SU-DHL-6 (cell line): ENCODE results near the gene ZNHIT1.

ENCODE experiments used
- H2AFZ ChIP-seq: fragments of 200-600 bp; sonication (generic); 2 replicates; pipeline ENCODE4 v1.6.1; 2014; ENCODE audit warnings: low read depth, mild to moderate bottlenecking, moderate library complexity, mixed read lengths, antibody characterized with exemption, low read length; ENCODE audit not compliant: severe bottlenecking
- H3F3A ChIP-seq: fragments of 200-600 bp; shearing (Covaris generic); 2 replicates; pipeline ENCODE4 v1.6.0; 2016; ENCODE audit warnings: antibody characterized with exemption, mild to moderate bottlenecking; ENCODE audit not compliant: insufficient read depth
- H3K27ac ChIP-seq: fragments of 200-600 bp; sonication (generic); 2 replicates; pipeline ENCODE4 v1.5.1; 2016; ENCODE audit warnings: low read depth, mild to moderate bottlenecking, low read length, moderate library complexity, mixed read lengths
- H3K27me3 ChIP-seq: fragments of 200-600 bp; sonication (generic), shearing (Covaris generic); 2 replicates; pipeline ENCODE4 v1.6.0; 2014; ENCODE audit warnings: mild to moderate bottlenecking, low read length
- H3K36me3 ChIP-seq: fragments of 200-600 bp; sonication (generic); 2 replicates; pipeline ENCODE4 v1.6.1; 2014; ENCODE audit warnings: mild to moderate bottlenecking, low read length, mixed read lengths
- H3K4me2 ChIP-seq: fragments of 300-600, 200-600 bp; shearing (Covaris generic), sonication (generic); 2 replicates; pipeline ENCODE4 v1.6.0; 2014; ENCODE audit warnings: low read length, low read depth, mild to moderate bottlenecking; ENCODE audit not compliant: poor library complexity, severe bottlenecking
- H3K4me3 ChIP-seq: fragments of 200-600 bp; sonication (generic); 2 replicates; pipeline ENCODE4 v1.5.1; 2014; ENCODE audit warnings: antibody characterized with exemption, low read length, mild to moderate bottlenecking, mixed read lengths; ENCODE audit not compliant: insufficient read depth, poor library complexity, severe bottlenecking
- H3K79me2 ChIP-seq: fragments of 200-600 bp; sonication (generic); 2 replicates; pipeline ENCODE4 v1.6.1; 2014; ENCODE audit warnings: mild to moderate bottlenecking, low read length, moderate library complexity; ENCODE audit not compliant: insufficient read depth
- H3K9ac ChIP-seq: fragments of 200-600 bp; sonication (generic); 2 replicates; pipeline ENCODE4 v1.7.0; 2014; ENCODE audit warnings: mild to moderate bottlenecking, low read length
- H3K9me2 ChIP-seq: fragments of 200-600 bp; sonication (generic); replicated peaks from 2 replicates; pipeline ENCODE4 v1.6.1; 2014; ENCODE audit warnings: low read length; ENCODE audit not compliant: insufficient read depth
- H3K9me3 ChIP-seq: fragments of 200-600 bp; sonication (generic); 2 replicates; pipeline ENCODE4 v1.6.1; 2014; ENCODE audit warnings: low read length, mixed read lengths; ENCODE audit not compliant: insufficient read depth
- H4K20me1 ChIP-seq: fragments of 200-600 bp; sonication (generic); 2 replicates; pipeline ENCODE4 v1.6.1; 2014; ENCODE audit warnings: low read depth, mild to moderate bottlenecking, antibody characterized with exemption, low read length, moderate library complexity, mixed read lengths
- EZH2phosphoT487 ChIP-seq: fragments of 200-600 bp; sonication (generic), shearing (Covaris generic); conservative IDR thresholded peaks from 2 replicates; pipeline ENCODE4 v1.6.1; 2018; ENCODE audit warnings: mild to moderate bottlenecking, antibody characterized with exemption, low read length, moderate library complexity, mixed read lengths
- TF ChIP-seq, protein P1 (sequence below): fragments of 200-600 bp; sonication (generic); IDR thresholded peaks from one replicate; pipeline ENCODE4 v1.5.1; 2017; ENCODE audit warnings: antibody characterized with exemption, mild to moderate bottlenecking, low read length, moderate library complexity; ENCODE audit not compliant: insufficient read depth, poor library complexity, severe bottlenecking

Gene ZNHIT1

DNA sequence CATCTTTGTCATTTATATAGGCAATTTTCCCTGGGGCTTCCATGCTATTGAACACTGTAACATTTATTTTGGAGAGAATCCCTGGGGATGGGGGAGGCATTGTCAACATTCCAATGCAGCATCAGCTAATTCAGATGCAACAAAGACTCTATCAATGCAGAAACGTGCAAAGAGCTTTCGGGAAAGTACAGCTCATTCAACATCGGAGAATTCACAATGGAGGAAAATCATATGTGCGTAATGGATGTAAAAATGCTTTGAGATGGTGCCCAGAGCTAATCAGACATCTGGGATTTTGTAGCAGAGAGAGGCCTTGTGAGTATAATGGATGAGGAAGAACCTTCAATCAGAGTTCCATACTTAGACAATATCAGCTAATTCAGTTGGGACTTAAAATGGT is 55.2 kb downstream of the ZNHIT1 start:
- H4K20me1 ChIP-seq: no peaks in the 10 kb centered on the region
- no peaks in the 10 kb centered on the region for H3K9me3 ChIP-seq
- no peak overlapping the region for H2AFZ ChIP-seq
- no peaks in the 10 kb centered on the region for H3F3A ChIP-seq
- H3K4me3 ChIP-seq: no peak overlapping the region
- H3K27ac ChIP-seq: no peak overlapping the region
- no peak overlapping the region for H3K4me2 ChIP-seq
- no peaks in the 10 kb centered on the region for H3K27me3 ChIP-seq
- no peaks in the 10 kb centered on the region for H3K36me3 ChIP-seq
- no peak for TF ChIP-seq EZH2phosphoT487
- TF ChIP-seq, protein P1, sequence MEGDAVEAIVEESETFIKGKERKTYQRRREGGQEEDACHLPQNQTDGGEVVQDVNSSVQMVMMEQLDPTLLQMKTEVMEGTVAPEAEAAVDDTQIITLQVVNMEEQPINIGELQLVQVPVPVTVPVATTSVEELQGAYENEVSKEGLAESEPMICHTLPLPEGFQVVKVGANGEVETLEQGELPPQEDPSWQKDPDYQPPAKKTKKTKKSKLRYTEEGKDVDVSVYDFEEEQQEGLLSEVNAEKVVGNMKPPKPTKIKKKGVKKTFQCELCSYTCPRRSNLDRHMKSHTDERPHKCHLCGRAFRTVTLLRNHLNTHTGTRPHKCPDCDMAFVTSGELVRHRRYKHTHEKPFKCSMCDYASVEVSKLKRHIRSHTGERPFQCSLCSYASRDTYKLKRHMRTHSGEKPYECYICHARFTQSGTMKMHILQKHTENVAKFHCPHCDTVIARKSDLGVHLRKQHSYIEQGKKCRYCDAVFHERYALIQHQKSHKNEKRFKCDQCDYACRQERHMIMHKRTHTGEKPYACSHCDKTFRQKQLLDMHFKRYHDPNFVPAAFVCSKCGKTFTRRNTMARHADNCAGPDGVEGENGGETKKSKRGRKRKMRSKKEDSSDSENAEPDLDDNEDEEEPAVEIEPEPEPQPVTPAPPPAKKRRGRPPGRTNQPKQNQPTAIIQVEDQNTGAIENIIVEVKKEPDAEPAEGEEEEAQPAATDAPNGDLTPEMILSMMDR: no peak
- H3K79me2 ChIP-seq: no peaks in the 10 kb centered on the region
- H3K9me2 ChIP-seq: no peaks in the 10 kb centered on the region
- H3K9ac ChIP-seq: no peak overlapping the region
